GM06990 (cell line): ENCODE results near the gene DHX58.
"Not testable (repeated sequence)": the region's sequence is repeated elsewhere in the genome, so short reads cannot be mapped to it uniquely, and the experiment has no call there.

Source experiments
- DNase-seq: peaks from one replicate; pipeline ENCODE4 v3.0.0-alpha.2; 2011; ENCODE audit not compliant: insufficient read length; ENCODE audit errors: extremely low read depth
- H3K27me3 ChIP-seq: replicated peaks from 2 replicates; pipeline ENCODE4 v1.6.0; 2011; ENCODE audit warnings: low read length; ENCODE audit not compliant: control insufficient read depth, insufficient read depth
- H3K36me3 ChIP-seq: 2 replicates; pipeline ENCODE4 v1.5.1; 2011; ENCODE audit warnings: low read length; ENCODE audit not compliant: control insufficient read depth, insufficient read depth
- H3K4me3 ChIP-seq: replicated peaks from 2 replicates; pipeline ENCODE4 v1.5.1; 2011; ENCODE audit warnings: low read depth, mild to moderate bottlenecking, control low read depth, low read length
- CTCF ChIP-seq: IDR thresholded peaks from 2 replicates; pipeline ENCODE4 v1.5.1; 2011; ENCODE audit warnings: low read length, control low read depth, mild to moderate bottlenecking, inconsistent platforms; ENCODE audit not compliant: insufficient read depth, poor library complexity, severe bottlenecking

Gene DHX58

GRCh38 chr17:42146911-42147607 is 34.5 kb upstream of the DHX58 start:
- TF ChIP-seq CTCF = no peak
- Histone ChIP-seq H3K27me3 (no peaks in the 10 kb centered on the region), H3K36me3 (peaks cover 8% of the 10 kb centered on the region), H3K4me3 (no peak overlapping the region)
- DNase-seq = no peak

GRCh38 chr17:42143138-42143537 is 30.6 kb upstream of the DHX58 start:
- H3K36me3 ChIP-seq = peaks cover 13% of the 10 kb centered on the region
- not testable (repeated sequence) for H3K27me3 ChIP-seq, DNase-seq, H3K4me3 ChIP-seq

- Histone ChIP-seq H3K4me3 (no peak overlapping the region), H3K36me3 (peaks cover 13% of the 10 kb centered on the region), H3K27me3 (no peaks in the 10 kb centered on the region)
- no peak for TF ChIP-seq CTCF
- no peak for DNase-seq
Observed at GRCh38 chr17:42142371-42142896, 29.9 kb upstream of the DHX58 start.

GRCh38 chr17:42141382-42141781 is 28.9 kb upstream of the DHX58 start:
- H3K27me3 ChIP-seq = no peaks in the 10 kb centered on the region
- no peak for TF ChIP-seq CTCF
- peaks cover 13% of the 10 kb centered on the region for H3K36me3 ChIP-seq
- no peak for DNase-seq
- H3K4me3 ChIP-seq = no peak overlapping the region

GRCh38 chr17:42140690-42141089 is 28.2 kb upstream of the DHX58 start:
- peaks cover 17% of the 10 kb centered on the region for H3K36me3 ChIP-seq
- not testable (repeated sequence) for DNase-seq, H3K27me3 ChIP-seq, H3K4me3 ChIP-seq

- no peak for TF ChIP-seq CTCF
- H3K36me3 ChIP-seq = peaks cover 20% of the 10 kb centered on the region
- no peak overlapping the region for H3K4me3 ChIP-seq
- DNase-seq = no peak
- H3K27me3 ChIP-seq = no peaks in the 10 kb centered on the region
Observed at GRCh38 chr17:42138749-42139492, 26.4 kb upstream of the DHX58 start.
